OCI-LY7 (cell line): Measurements from ENCODE around the gene DNM2. TPM values are rescaled to one million over a fixed set of nuclear protein-coding genes. Genes with fewer than 3 reads are reported as not detected.

ENCODE experiments used
- BruUV-seq: library from RNA; stranded (reverse); fragments of 400-500 nt; replicated peaks from 2 replicates; lab custom pipeline; 2021; lab: Mats Ljungman, UMichigan
- CTCF ChIA-PET: fragments of 300-600 bp; sonication (Branson Sonifier 250); formaldehyde crosslinking; loops from one replicate; lab custom pipeline; 2022; ENCODE audit warnings: antibody characterized with exemption; ENCODE audit not compliant: unreplicated experiment; lab: Charles Lee
- POLR2A ChIA-PET: fragments of 300-600 bp; sonication (Branson Sonifier 250); formaldehyde crosslinking; loops from one replicate; lab custom pipeline; 2022; ENCODE audit warnings: antibody characterized with exemption; lab: Charles Lee
- DNase-seq: peaks from one replicate; pipeline ENCODE4 v3.0.0-alpha.2; 2015; ENCODE audit warnings: low spot score
- H2AFZ ChIP-seq: fragments of 200-600 bp; sonication (generic), shearing (Covaris generic); 2 replicates; pipeline ENCODE4 v1.6.1; 2014; ENCODE audit warnings: mild to moderate bottlenecking, antibody characterized with exemption, low read length, moderate library complexity
- H3K27ac ChIP-seq: fragments of 200-600 bp; sonication (generic); 2 replicates; pipeline ENCODE4 v1.5.1; 2014; ENCODE audit warnings: mixed run types, low read depth, mild to moderate bottlenecking, moderate library complexity, low read length, inconsistent platforms; ENCODE audit not compliant: poor library complexity, severe bottlenecking
- H3K36me3 ChIP-seq: fragments of 200-600 bp; sonication (generic); 2 replicates; pipeline ENCODE4 v1.6.1; 2014; ENCODE audit warnings: mild to moderate bottlenecking, antibody characterized with exemption, low read length, moderate library complexity, mixed read lengths; ENCODE audit not compliant: insufficient read depth
- H3K4me1 ChIP-seq: fragments of 200-600 bp; sonication (generic); 2 replicates; pipeline ENCODE4 v1.5.1; 2014; ENCODE audit warnings: mild to moderate bottlenecking, low read length; ENCODE audit not compliant: insufficient read depth, poor library complexity, severe bottlenecking
- H3K4me2 ChIP-seq: fragments of 200-600 bp; sonication (generic); 2 replicates; pipeline ENCODE4 v1.6.1; 2014; ENCODE audit warnings: mild to moderate bottlenecking, low read length
- H3K4me3 ChIP-seq: fragments of 200-600 bp; sonication (generic); 2 replicates; pipeline ENCODE4 v1.5.1; 2014; ENCODE audit warnings: mild to moderate bottlenecking, low read depth, low read length; ENCODE audit not compliant: poor library complexity, severe bottlenecking
- H3K79me2 ChIP-seq: fragments of 200-600 bp; sonication (generic); 2 replicates; pipeline ENCODE4 v1.6.1; 2016; ENCODE audit warnings: low read depth, mild to moderate bottlenecking, low read length, moderate library complexity, mixed read lengths; ENCODE audit not compliant: insufficient read depth
- H3K9me2 ChIP-seq: fragments of 200-600 bp; sonication (generic); 2 replicates; pipeline ENCODE4 v1.6.1; 2016; ENCODE audit warnings: mild to moderate bottlenecking, low read length, mixed read lengths; ENCODE audit not compliant: insufficient read depth
- H3K9me3 ChIP-seq: fragments of 200-600 bp; sonication (generic); 2 replicates; pipeline ENCODE4 v1.6.1; 2014; ENCODE audit warnings: mild to moderate bottlenecking, mixed run types, low read length, mixed read lengths
- H4K20me1 ChIP-seq: fragments of 200-600 bp; sonication (generic); 2 replicates; pipeline ENCODE4 v1.6.1; 2014; ENCODE audit warnings: mild to moderate bottlenecking, antibody characterized with exemption, low read length, moderate library complexity, mixed read lengths; ENCODE audit not compliant: insufficient read depth
- EZH2phosphoT487 ChIP-seq: fragments of 200-600 bp; sonication (generic); IDR thresholded peaks from 2 replicates; pipeline ENCODE4 v1.6.1; 2018; ENCODE audit warnings: low read depth, borderline replicate concordance, mild to moderate bottlenecking, mixed run types, antibody characterized with exemption, low read length, moderate library complexity, mixed read lengths
- intact Hi-C: fragments of 100-400 bp; cut with micrococcal nuclease; formaldehyde crosslinking; loops from one replicate; pipeline ENCODE4 v1.10.0; 2022; ENCODE audit not compliant: unreplicated experiment
- total RNA-seq, 2 experiments: library from RNA; depleted of rRNA in 1 of 2; stranded (reverse); fragments of >200 nt in 1 of 2; shearing (Covaris generic) in 1 of 2; gene quantifications; 2 replicates each; pipeline ENCODE4 v1.2.3, GENCODE V29; 2014 to 2022
- TF ChIP-seq, protein P1 (sequence below): fragments of 200-600 bp; sonication (generic); conservative IDR thresholded peaks from 2 replicates; pipeline ENCODE4 v1.5.1; 2014; ENCODE audit warnings: mild to moderate bottlenecking, antibody characterized with exemption, low read length, moderate library complexity, mixed read lengths

The DNM2 gene
- total RNA-seq, 2 experiments from 2014 or later, result 139 to 165 TPM

DNA sequence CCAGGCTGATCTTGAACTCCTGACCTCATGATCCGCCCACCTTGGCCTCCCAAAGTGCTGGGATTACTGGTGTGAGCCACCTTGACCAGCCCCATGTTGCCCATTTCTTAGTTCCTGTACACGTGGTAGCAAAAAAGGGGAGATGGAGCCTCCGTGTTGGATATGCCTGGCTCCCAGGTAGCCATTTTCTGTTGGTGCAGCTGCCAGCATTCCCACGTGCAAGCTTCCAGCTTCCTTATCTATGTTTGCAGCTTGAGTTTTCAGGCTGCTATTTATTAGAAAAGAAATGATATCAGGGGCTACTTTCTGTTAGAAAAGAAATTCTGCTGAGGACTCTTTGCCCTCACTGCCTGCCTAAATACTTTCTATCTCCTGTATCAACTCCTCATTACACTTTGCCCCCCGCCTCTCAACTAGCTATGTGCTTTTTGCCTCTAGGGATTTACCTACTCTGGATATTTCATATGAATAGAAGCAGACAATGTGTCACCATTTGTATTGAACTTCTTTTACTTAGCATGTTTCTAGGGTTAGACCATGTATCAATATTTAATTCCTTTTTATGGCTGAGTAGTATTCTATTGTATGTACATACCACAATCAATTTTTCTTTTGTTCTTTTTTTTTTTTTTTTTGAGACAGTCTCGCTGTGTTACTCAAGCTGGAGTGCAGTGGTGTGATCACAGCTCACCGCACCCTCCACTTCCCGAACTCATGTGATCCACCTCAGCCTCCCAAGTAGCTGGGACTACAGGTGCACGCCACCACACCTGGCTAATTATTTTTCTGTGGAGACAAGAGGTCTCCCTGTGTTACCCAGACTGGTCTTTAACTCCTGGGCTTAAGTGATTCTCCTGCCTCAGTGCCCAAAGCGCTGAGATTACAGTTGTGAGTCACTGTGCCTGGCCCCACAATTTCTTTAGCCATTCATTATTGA, 121.5 kb downstream of the DNM2 start:
- no peak overlapping the region for H3K4me3 ChIP-seq
- no peaks in the 10 kb centered on the region; the same call in 1 of the 2 replicates for H3K9me3 ChIP-seq
- no peak overlapping the region for H3K27ac ChIP-seq
- H4K20me1 ChIP-seq, result no peaks in the 10 kb centered on the region
- intact Hi-C loops, result loop anchor here (5.0 kb wide), 1 partner anchor 272 kb away; the partner anchor contains the start of genes CDKN2D and KRI1
- H3K79me2 ChIP-seq, result no peaks in the 10 kb centered on the region; the same call in 1 of the 2 replicates
- CTCF ChIA-PET, result no interaction called here
- H2AFZ ChIP-seq, result no peak overlapping the region
- H3K36me3 ChIP-seq, result peaks cover 6% of the 10 kb centered on the region
- H3K4me1 ChIP-seq, result peaks cover 26% of the 10 kb centered on the region
- H3K9me2 ChIP-seq, result no peaks in the 10 kb centered on the region
- no peak for DNase-seq
- POLR2A ChIA-PET, result interaction anchor here (0.6 to 0.7 kb wide), 2 partner anchors 14 to 23 kb away, joined by 3 to 4 read pairs; no protein-coding TSS in a partner anchor
- TF ChIP-seq, protein P1, sequence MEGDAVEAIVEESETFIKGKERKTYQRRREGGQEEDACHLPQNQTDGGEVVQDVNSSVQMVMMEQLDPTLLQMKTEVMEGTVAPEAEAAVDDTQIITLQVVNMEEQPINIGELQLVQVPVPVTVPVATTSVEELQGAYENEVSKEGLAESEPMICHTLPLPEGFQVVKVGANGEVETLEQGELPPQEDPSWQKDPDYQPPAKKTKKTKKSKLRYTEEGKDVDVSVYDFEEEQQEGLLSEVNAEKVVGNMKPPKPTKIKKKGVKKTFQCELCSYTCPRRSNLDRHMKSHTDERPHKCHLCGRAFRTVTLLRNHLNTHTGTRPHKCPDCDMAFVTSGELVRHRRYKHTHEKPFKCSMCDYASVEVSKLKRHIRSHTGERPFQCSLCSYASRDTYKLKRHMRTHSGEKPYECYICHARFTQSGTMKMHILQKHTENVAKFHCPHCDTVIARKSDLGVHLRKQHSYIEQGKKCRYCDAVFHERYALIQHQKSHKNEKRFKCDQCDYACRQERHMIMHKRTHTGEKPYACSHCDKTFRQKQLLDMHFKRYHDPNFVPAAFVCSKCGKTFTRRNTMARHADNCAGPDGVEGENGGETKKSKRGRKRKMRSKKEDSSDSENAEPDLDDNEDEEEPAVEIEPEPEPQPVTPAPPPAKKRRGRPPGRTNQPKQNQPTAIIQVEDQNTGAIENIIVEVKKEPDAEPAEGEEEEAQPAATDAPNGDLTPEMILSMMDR, result no peak
- TF ChIP-seq EZH2phosphoT487, result no peak
- no TSS peak for BruUV-seq
- H3K4me2 ChIP-seq, result no peak overlapping the region

DNA sequence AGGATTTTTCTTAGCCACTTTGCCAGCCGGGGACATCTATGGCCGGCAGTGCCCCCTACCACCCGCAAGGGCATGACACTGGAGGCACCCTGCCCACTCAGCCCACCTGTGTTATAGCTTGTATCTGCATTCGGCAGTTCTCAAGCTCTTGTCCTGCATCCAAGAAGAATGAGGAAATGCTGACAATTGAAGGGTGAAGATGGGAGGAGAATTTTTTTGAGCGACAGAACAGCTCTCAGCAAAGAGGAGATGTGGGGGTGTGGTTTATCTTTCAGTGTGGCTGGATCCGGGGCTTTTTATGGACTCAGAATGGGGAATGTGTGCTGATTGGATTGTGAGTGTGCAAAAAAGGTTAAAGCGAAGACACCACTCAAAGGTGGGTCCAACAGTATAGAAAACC, 124.9 kb downstream of the DNM2 start:
- no TSS peak for BruUV-seq

More for the DNA sequence above, 124.9 kb downstream of the DNM2 start:
- no peaks in the 10 kb centered on the region; the same call in 1 of the 2 replicates for H3K9me3 ChIP-seq
- intact Hi-C loops, result no loop called here
- no peak for TF ChIP-seq EZH2phosphoT487
- TF ChIP-seq, protein P1, result no peak
- H3K79me2 ChIP-seq, result no peaks in the 10 kb centered on the region
- H4K20me1 ChIP-seq, result no peaks in the 10 kb centered on the region
- H3K4me1 ChIP-seq, result peaks cover 11% of the 10 kb centered on the region
- H3K4me3 ChIP-seq, result no peak overlapping the region
- H2AFZ ChIP-seq, result no peak overlapping the region
- H3K4me2 ChIP-seq, result no peak overlapping the region
- no peaks in the 10 kb centered on the region for H3K9me2 ChIP-seq
- CTCF ChIA-PET, result interaction anchor here (0.6 kb wide), 1 partner anchor 414 kb away, joined by 3 read pairs; no protein-coding TSS in a partner anchor
- POLR2A ChIA-PET, result no interaction called here
- no peak for DNase-seq
- H3K27ac ChIP-seq, result no peak overlapping the region
- H3K36me3 ChIP-seq, result no peaks in the 10 kb centered on the region
